ENCODE data around the gene UROC1.

The UROC1 gene

DNA sequence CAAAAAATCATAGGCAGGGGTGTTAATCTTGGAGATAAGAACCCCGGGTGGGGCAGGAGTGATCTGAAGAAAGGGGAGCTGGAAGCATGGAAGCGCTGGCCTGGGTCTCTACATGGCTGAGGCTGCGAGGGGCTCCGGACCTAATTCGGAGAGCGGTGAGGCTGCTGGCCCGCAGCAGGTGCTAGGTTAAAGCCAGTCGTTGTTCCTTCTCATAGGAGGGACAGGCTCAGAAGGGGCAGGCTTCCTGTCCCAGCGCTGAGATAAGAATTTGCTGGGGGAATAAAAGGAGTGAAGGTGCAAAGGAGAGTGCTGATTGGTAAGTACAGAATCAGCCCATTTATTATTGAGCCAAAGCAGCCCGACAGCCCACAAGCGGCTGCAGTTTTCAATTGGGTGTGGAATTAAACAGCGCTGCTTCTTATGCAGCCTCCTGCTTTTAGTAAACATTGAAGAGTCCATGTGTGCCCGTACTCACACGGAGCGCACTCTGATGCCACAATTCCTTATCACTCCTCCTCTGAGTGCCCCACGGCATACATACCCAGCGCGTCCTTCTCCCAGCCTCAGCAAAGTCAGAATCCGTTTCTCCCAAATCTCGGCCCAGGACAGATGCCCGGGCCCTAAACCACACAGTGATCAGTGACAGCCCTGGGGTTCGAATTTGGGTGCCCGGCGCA lies 23.5 kb upstream of the UROC1 start:
- no peak for DNase-seq (ENCODE audit: low spot score)
- TF ChIP-seq, protein P1, sequence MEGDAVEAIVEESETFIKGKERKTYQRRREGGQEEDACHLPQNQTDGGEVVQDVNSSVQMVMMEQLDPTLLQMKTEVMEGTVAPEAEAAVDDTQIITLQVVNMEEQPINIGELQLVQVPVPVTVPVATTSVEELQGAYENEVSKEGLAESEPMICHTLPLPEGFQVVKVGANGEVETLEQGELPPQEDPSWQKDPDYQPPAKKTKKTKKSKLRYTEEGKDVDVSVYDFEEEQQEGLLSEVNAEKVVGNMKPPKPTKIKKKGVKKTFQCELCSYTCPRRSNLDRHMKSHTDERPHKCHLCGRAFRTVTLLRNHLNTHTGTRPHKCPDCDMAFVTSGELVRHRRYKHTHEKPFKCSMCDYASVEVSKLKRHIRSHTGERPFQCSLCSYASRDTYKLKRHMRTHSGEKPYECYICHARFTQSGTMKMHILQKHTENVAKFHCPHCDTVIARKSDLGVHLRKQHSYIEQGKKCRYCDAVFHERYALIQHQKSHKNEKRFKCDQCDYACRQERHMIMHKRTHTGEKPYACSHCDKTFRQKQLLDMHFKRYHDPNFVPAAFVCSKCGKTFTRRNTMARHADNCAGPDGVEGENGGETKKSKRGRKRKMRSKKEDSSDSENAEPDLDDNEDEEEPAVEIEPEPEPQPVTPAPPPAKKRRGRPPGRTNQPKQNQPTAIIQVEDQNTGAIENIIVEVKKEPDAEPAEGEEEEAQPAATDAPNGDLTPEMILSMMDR (IDR thresholded peaks at IDR 0.05; ENCODE audit: extremely low read depth, missing control alignments): no peak

DNA sequence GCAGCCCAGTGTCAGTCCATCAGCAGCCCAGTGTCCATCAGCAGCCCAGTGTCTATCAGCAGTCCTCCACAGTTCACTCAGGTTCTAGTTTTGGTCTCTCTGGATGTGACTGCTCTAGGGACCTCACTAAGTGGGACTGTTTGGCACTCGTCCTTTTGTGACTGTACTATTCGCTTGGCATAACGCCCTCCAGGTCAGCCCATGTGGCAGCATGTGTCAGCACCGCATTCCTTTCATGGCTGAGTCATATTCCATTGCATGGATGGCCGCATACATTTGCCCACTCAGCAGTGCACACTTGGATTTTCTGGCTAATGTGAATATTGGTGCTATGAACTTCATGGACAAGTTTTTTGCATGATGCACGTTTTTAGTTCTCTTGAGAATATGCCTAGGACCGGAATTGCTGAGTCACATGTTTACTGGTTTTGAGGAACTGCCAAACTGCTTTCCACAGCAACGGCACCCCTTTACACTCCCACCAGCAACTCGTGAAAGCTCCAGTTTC lies 22.8 kb upstream of the UROC1 start:
- no peak for DNase-seq (ENCODE audit: low spot score)
- TF ChIP-seq, protein P1 (IDR thresholded peaks at IDR 0.05; ENCODE audit: extremely low read depth, missing control alignments): no peak

DNA sequence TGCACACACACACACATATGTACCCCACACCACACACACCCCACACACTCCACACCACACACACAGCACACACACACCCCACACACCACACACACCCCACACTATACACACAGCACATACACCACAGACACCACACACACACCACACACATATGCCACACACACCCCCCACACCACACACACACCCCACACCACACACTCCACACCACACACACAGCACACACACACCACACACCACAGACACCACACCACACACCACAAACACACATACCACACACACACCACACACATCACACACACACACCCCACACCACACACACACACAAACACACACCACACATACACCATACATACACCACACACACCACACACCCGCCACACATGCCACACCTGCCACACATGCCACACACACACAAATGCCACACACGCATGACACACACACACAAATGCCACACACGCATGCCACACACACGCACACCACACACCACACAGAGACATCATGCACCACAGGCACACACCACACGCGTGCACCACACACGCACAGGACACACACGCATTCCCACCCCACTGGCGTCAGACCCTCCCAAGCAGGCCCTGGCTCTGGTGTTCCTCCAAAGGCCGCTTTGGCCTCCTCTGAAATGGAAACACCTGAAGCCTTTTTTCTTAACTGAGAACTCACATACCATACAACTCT lies 22.1 kb upstream of the UROC1 start:
- DNase-seq (ENCODE audit: low spot score): no peak

DNA sequence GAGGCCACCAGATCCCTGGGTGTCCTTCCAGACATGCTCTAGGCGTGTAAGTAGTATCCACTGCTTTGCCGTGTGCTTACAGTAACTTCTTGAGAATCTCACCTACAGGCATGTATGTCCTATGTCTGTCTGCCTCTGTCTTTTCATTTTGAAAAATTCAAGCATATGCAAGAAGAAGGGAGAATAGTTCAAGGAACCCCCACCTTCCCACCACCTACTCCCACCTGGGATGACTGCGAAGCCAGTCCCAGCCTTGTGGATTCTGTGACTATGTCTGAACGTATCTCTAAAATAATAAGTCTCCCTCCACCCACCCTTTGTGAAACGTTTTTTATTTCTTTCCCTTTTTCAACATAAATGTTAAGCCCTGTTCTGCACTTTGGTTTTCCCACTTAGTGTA lies 21.4 kb upstream of the UROC1 start:
- TF ChIP-seq, protein P1 (IDR thresholded peaks at IDR 0.05; ENCODE audit: extremely low read depth, missing control alignments): no peak
- no peak for DNase-seq (ENCODE audit: low spot score)

More for the DNA sequence above, 22.1 kb upstream of the UROC1 start:
- TF ChIP-seq, protein P1 (IDR thresholded peaks at IDR 0.05; ENCODE audit: extremely low read depth, missing control alignments): no peak

DNA sequence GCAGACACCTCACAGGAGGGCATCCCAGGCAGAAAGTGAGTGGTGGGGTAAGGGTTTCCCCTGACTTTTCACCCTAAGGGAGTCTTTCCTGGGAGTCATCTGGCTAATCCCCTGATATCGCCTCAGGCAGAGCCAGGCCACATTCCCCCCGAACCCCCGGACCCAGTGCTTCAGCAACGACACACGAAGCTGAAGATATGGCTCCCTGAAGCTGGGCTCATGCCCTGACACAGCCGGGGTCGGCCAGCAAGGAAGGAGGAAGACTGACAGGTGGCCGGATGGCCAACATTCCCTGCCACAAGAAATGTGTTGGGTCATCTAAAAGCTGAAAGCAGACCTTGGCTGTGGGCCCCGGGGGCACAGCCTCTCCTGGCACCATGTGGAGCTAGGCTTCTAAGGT lies 20.7 kb upstream of the UROC1 start:
- no peak for DNase-seq (ENCODE audit: low spot score)
- TF ChIP-seq, protein P1 (IDR thresholded peaks at IDR 0.05; ENCODE audit: extremely low read depth, missing control alignments): no peak

DNA sequence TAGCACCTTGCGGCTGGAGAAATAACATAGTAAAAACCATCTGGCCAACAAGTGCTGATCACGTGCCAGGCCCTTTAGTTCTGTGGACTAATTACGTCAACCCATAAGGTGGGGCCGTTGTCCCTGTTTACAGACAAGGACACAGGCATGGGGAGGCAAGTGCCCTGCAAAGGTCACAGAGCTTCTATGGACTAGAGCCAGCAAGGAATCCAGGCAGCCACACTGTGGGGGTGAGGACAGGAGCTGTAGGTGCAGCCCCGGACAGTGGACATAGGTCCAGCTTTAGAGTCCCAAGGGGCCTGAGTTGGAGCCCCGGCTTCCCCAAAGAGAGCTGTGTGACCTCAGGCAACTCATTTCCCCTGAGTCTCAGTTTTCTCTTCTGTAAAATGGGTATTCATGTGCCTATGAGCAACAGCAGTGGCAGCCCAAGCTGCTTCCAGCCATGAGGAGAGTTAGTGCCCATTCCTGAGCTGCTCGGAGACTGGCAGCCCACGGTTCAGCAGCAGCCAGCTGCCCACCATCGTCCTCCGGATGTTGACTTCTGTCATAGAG lies 20.2 kb upstream of the UROC1 start:
- no peak for DNase-seq (ENCODE audit: low spot score)
- TF ChIP-seq, protein P1 (IDR thresholded peaks at IDR 0.05; ENCODE audit: extremely low read depth, missing control alignments): no peak

DNA sequence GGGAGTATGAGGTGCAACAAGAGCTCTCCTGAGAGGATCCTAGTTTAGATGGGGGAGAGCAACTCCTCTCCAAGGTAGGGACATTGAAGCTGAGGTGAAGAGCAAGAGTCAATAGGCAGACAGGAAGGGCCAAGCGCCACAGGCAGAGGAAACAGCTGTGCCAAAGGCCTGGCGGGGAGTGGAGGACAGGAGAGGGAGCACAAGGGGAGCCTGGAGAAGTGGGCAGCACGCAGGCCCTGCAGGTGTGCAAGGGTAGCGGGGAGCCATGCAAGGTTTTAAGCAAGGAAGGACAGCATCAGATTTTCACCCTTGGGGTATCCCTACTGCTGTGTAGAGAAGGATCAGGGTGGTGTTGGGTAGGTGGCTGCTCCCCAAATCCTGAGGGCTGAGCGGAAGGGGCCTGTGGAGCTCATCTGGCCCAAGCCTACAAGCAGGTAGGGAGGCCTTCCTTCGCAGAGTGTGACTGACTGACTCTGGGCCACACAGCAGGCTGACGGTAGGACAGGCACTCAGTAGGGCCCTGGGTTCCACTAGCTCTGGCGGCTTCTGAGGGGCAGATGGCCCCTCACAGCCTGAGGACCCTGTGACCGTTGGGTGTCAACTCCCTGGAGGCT lies 19.6 kb upstream of the UROC1 start:
- DNase-seq (ENCODE audit: low spot score): no peak
- TF ChIP-seq, protein P1 (IDR thresholded peaks at IDR 0.05; ENCODE audit: extremely low read depth, missing control alignments): no peak
